A673 (cell line): ENCODE results near the gene ARHGAP26.

Experiments used
- EZH2 ChIP-seq: fragments of 200-600 bp; sonication (generic); IDR thresholded peaks from 2 replicates; pipeline ENCODE4 v1.6.1; 2017; ENCODE audit warnings: borderline replicate concordance, low read depth, mild to moderate bottlenecking, mixed read lengths, antibody characterized with exemption, low read length; ENCODE audit not compliant: poor library complexity, severe bottlenecking
- TF ChIP-seq, protein P1 (sequence below): fragments of 300-800, 200-600 bp; sonication (generic); conservative IDR thresholded peaks from 2 replicates; pipeline ENCODE4 v1.5.1; 2017; ENCODE audit warnings: low read depth, mild to moderate bottlenecking, antibody characterized with exemption, low read length, moderate library complexity, mixed read lengths

DNA sequence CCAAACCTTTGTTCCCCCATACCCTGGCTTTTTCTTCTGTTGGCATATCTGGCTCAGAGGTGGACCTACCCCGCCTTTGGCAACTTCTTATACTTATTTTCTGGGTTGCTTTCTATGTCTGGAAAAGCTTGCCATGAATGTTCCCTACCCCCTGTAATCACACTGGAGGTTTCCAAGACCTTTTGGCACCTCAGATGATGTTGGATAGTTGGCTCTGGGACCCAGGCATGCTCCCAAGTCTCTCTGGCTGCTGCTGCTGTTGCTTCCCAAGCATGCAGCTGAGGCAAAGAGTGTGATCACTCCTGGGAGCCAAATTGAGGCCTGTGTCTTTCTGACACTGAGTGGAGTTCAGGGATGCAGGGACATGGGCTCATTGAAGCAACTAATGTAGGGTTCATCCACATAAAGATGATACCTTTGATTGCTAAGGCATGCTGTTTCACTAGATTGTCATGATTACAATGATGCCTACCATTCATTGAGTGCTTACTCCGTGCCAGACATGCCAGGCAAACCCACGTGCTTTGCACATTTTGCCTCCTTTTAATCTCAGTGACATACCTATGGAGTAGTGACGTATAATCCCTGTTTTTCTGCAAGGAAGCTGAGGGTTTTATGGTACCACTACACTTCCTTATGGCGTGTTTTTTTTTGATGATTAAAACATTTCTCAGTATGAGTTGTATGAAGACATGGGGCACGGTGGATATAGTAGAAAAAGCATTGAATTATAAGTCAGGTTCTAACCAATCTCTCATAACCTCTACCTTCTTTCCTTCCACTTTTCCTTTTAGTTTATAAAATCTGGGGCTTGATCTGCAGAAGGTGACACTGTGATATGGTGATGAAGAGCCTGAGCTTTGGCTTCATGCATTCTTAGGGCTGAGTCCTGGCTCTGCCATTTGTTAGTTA is 73.1 kb downstream of the ARHGAP26 start:
- TF ChIP-seq, protein P1, sequence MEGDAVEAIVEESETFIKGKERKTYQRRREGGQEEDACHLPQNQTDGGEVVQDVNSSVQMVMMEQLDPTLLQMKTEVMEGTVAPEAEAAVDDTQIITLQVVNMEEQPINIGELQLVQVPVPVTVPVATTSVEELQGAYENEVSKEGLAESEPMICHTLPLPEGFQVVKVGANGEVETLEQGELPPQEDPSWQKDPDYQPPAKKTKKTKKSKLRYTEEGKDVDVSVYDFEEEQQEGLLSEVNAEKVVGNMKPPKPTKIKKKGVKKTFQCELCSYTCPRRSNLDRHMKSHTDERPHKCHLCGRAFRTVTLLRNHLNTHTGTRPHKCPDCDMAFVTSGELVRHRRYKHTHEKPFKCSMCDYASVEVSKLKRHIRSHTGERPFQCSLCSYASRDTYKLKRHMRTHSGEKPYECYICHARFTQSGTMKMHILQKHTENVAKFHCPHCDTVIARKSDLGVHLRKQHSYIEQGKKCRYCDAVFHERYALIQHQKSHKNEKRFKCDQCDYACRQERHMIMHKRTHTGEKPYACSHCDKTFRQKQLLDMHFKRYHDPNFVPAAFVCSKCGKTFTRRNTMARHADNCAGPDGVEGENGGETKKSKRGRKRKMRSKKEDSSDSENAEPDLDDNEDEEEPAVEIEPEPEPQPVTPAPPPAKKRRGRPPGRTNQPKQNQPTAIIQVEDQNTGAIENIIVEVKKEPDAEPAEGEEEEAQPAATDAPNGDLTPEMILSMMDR, result no peak
- no peak for TF ChIP-seq EZH2
